ENCODE results near the gene FKBP1A.

GRCh38 chr20:1427457-1428054 lies 34.7 kb upstream of the FKBP1A start:
- TF ChIP-seq EZH2phosphoT487 (IDR thresholded peaks at IDR 0.05; ENCODE audit: low read depth) = no peak
- TF ChIP-seq CTCF (IDR thresholded peaks at IDR 0.05; ENCODE audit: low read depth, low read length) = no peak

Data from OCI-LY3 (cell line).